Tongue (tissue), 2 donors: ENCODE measurements around the gene PDF. TPM values are rescaled to one million over a fixed set of nuclear protein-coding genes. Genes with fewer than 3 reads are reported as not detected.
"Not testable (repeated sequence)": the region's sequence is repeated elsewhere in the genome, so short reads cannot be mapped to it uniquely, and the experiment has no call there.

Source experiments
- DNase-seq: peaks from one replicate; pipeline ENCODE4 v3.0.0-alpha.2; 2015
- total RNA-seq: library from RNA; depleted of rRNA; stranded (reverse); fragments of >200 nt; gene quantifications from one replicate; pipeline ENCODE4 v1.2.3, GENCODE V29; 2014

The PDF gene
- total RNA-seq: 12.0 TPM

- peak; percentile 97 for DNase-seq
Observed at GRCh38 chr16:69330286-69331109, at the start of gene PDF. PDF (minus strand) TSS chr16:69330588; CDS start chr16:69330570, 18 bp downstream.

- DNase-seq: no peak
Observed at GRCh38 chr16:69378760-69379159, 48.4 kb upstream of the PDF start.

DNA sequence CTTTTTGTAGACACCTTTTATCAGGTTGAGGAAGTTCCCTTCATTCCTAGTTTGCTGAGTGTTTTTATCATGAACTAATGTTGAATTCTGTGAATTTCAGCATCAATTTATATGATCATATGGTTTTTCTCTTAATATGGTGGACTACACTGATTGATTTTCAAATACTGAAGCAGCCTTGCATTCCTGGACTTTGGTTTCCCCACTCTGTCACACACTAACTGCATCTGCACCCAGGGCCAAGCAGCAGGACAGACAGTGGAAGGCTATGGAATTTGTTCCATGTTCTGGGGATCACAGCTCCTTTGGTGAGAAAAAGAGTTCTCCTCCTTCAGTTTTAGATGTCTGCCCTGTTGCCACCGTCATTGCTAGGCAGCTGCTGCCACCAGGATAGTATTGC, 47.6 kb upstream of the PDF start:
- DNase-seq: no peak

DNA sequence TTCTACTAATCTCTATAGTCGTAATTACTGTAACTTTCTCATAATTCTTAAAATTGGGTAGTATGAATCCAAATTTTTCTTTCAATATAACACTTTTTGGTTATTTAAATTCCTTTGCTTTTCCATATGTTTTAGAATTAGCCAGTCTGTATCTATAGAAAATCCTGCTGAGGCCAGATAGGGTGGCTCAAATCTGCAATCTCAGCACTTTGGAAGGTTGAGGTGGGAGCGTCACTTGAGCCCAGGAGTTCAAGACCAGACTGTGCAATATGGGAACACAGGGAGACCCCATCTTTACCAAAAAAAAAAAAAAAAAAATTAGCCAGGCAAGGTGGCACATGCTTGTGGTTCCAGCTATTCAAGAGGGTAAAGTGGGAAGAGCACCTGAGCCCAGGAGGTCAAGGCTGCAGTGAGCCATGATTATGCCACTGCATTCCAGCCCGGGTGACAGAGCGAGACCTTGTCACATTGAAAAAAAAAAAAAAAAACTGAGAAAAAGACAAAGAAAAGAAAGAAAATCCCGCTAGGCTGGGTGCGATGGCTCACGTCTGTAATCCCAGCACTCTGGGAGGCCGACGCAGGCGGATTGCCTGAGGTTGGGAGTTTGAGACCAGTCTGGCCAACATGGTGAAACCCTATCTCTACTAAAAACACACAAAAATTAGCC, 46.1 kb upstream of the PDF start:
- DNase-seq: no peak

DNA sequence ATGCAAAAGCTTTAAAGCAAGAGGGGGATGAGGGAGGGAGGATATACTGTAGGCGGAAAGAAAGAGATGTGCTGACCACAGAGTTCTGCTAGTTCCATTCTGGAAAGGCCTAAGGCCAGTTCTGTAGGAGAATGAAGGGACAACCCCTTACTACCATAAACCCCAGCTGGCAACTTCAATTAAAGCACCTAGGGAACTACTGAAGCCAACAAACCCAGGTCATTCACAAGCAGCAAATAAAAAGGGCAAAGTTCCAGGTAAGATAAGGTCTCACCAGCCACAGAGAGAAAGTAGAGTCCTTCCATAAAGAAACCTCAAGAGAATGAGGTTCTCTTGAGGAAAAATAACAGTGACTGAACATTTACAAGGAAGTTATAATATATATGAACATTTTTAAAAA, 42.6 kb upstream of the PDF start:
- no peak for DNase-seq

DNA sequence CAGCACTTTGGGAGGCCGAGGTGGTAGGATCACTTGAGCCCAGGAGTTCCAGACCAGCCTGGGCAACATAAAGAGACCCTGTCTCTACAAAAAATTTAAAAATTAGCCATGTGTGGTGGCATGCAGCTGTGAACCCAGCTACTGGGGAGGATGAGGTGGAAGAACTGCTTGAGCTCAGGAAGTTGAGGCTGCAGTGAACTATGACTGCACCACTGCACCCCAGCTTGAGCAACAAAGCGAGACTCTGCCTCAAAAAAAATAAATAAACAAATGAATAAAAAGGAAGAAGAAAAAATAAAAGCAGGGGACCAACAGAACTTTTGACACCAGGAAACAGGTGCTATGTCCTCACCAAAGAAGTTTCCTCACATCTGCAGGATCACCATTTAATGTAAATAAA, 41.2 kb upstream of the PDF start:
- DNase-seq: no peak

DNA sequence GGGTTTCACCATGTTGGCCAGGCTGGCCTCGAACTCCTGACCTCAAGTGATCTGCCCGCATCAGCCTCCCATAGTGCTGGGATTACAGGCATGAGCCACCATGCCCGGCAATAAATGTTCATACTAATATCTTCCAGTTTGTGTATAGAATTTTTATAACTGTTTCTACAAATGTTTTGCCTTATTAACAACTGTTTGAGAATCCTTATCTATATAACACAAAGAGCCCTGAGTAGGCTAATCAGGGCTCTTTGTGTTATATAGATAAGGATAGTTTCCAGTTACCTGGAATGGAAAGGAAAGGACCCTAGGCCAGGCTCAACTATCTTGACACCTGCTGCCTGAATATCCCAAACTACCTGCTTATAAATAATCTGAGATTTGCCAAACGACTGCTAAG, 38.5 kb upstream of the PDF start:
- no peak for DNase-seq

GRCh38 chr16:69367980-69368379, 37.6 kb upstream of the PDF start:
- DNase-seq: no peak

- DNase-seq: no peak
Observed at GRCh38 chr16:69366431-69366830, 36.0 kb upstream of the PDF start.

GRCh38 chr16:69365901-69366300, 35.5 kb upstream of the PDF start:
- no peak for DNase-seq

- no peak for DNase-seq
Observed at GRCh38 chr16:69364088-69364487, 33.7 kb upstream of the PDF start.

DNA sequence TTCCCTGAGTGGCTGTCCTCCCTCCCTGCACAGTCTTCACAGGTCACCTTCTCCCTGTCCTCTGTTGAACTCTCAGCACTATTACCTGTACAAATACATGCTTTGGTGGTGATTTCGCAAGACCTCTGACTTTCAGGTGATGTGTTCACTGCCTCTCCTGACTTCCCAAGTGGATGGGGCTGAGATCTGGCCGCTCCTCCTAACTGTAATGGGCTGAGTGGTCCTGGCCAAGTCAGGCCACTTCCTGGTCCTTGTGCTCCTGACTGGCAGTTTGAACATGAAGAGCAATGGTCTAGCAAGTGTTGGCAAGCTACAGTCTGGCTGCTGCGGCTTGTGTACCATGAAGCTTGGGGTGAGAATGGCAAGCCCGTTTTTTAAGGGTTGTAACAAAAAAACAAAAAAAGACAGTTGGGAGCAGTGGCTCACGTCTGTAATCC, 32.9 kb upstream of the PDF start:
- no peak for DNase-seq

GRCh38 chr16:69360070-69360469, 29.7 kb upstream of the PDF start:
- DNase-seq: not testable (repeated sequence)

- DNase-seq: no peak
Observed at GRCh38 chr16:69351309-69352027, 21.1 kb upstream of the PDF start, which contains the start of gene TMED6. TMED6 (minus strand) TSS chr16:69351786; CDS start chr16:69351753, 33 bp downstream.

GRCh38 chr16:69350536-69351133, 20.2 kb upstream of the PDF start:
- no peak for DNase-seq

DNA sequence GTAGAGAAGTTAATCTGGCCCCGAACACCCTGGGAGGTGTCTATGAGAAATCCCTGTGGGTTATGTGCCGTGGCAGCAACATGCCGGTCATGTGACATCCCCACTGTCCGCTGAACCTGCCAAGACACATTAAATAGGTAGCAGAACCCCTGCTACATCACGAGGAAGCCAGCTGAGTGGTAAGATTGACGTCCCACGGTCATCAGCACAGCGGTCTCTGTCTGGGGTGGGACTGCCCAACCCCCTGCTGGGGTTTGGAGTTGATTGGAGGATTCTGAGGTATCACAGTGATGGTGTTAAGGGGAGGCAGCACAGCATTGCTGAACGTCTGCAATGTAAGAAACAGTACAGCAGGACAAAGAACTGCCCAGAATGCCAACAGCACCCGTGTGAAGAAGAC, 19.1 kb upstream of the PDF start:
- DNase-seq: no peak

- no peak for DNase-seq
Observed at GRCh38 chr16:69348222-69348621, 17.8 kb upstream of the PDF start.

- no peak for DNase-seq
Observed at GRCh38 chr16:69346683-69347082, 16.3 kb upstream of the PDF start.

DNA sequence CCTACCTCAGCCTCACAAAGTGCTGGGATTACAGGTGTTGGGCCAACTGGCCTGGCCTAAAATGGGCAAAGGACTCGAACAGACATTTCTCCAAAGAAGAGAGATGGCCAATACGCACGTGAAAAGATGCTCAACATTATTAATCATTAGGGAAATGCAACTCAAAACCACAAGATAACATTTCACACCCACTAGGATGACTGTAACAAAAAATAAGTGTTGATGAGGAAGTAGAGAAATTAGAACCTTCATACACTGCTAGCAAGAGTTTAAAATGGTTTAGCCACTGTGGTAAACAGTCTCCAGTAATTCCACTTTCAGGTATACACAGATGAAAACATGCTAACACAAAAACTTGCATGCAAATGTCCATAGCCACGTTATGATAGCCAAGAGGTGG, 15.5 kb upstream of the PDF start:
- no peak for DNase-seq

DNA sequence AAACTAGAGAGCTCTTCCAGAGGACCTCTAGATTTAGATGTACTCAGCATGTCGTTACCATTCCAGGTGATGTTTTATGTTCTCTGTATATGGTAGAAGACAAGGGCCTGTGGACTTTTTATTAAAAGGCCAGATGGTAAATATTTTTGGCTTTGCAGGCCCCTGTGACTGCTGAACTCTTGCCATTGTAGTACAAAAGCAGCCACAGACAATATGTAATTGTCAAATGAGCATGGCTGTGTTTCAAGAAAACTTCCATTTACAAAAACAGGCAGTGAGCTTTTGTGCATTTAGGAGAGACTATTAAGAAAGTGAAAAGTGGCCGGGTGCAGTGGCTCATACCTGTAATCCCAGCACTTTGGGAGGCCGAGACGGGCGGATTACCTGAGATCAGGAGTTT, 13.8 kb upstream of the PDF start:
- DNase-seq: no peak

DNA sequence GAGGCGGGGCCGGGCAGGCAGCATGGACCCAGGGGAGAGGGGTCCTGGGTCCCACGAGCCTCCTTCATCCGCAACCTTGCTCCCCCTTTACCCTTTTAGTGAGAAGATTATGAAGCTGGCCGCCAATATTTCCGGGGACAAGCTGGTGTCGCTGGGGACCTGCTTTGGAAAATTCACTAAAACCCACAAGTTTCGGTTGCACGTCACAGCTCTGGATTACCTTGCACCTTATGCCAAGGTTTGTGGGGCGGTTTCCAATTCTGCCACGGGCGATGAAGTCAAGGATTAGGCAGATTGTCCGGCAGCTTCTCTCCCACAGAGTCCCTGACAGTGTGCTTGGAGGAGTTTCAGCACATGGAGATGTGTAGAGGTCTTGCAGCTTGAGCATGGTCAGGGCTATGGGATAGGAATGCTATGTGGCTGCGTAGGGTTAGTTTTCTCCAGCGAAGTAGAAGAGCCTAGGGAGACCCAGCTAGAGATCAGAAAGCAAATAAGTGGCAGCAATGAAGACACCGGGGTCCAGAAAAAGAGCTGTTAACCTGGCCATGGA, 9.8 kb upstream of the PDF start:
- no peak for DNase-seq
